HepG2 (cell line): ENCODE measurements around the gene NELFCD. TPM values are rescaled to one million over a fixed set of nuclear protein-coding genes. Genes with fewer than 3 reads are reported as not detected.

Source experiments
- ESRRA ChIP-seq: sonication (generic); formaldehyde crosslinking; IDR thresholded peaks from 2 replicates; pipeline ENCODE4 v1.5.1; 2020; ENCODE audit warnings: mild to moderate bottlenecking, low read depth, missing genetic modification reagents
- GTF2F1 ChIP-seq: fragments of 150-350 bp; IDR thresholded peaks from 2 replicates; pipeline ENCODE4 v1.6.1; 2014; ENCODE audit warnings: low read length
- MZF1 ChIP-seq: sonication (generic); formaldehyde crosslinking; IDR thresholded peaks from 2 replicates; pipeline ENCODE4 v1.8.1; 2023; ENCODE audit warnings: mild to moderate bottlenecking, missing genetic modification reagents, borderline replicate concordance
- NR2C2 ChIP-seq: sonication (generic); formaldehyde crosslinking; IDR thresholded peaks from 2 replicates; pipeline ENCODE4 v1.4.0; 2020; ENCODE audit warnings: missing genetic modification reagents, mild to moderate bottlenecking, moderate library complexity, borderline replicate concordance
- POLR2AphosphoS5 ChIP-seq: IDR thresholded peaks from 2 replicates; pipeline ENCODE4 v1.6.1; 2012; ENCODE audit warnings: low read depth, low read length
- SMARCC2 ChIP-seq: fragments of 450-650 bp; IDR thresholded peaks from 2 replicates; pipeline ENCODE4 v1.6.1; 2017; ENCODE audit warnings: antibody characterized with exemption, mild to moderate bottlenecking
- SOX13 ChIP-seq, 3 experiments: fragments of 450-650 bp in 1 of 3; sonication (generic) in 1 of 3; formaldehyde crosslinking in 1 of 3; IDR thresholded peaks in 2 of 3; conservative IDR thresholded peaks in 1 of 3; 2 replicates each; pipeline versions ENCODE4 v1.5.0 to v1.6.1; 2016 to 2020; ENCODE audit warnings: antibody characterized with exemption in 1 of 3, mild to moderate bottlenecking in 1 of 3, missing compliant biosample characterization in 1 of 3, missing genetic modification reagents in 1 of 3, moderate library complexity in 1 of 3
- SPEN ChIP-seq: sonication (generic); formaldehyde crosslinking; IDR thresholded peaks from 2 replicates; pipeline ENCODE4 v1.5.1; 2020; ENCODE audit warnings: low read depth, mild to moderate bottlenecking, missing genetic modification reagents
- TAF1 ChIP-seq: sonication (generic); formaldehyde crosslinking; IDR thresholded peaks from 2 replicates; pipeline ENCODE4 v1.4.0; 2020; ENCODE audit warnings: missing genetic modification reagents
- ZBTB38 ChIP-seq: sonication (generic); formaldehyde crosslinking; IDR thresholded peaks from 2 replicates; pipeline ENCODE4 v1.5.1; 2020; ENCODE audit warnings: mild to moderate bottlenecking, missing genetic modification reagents
- ZNF143 ChIP-seq: sonication (generic); formaldehyde crosslinking; IDR thresholded peaks from 2 replicates; pipeline ENCODE4 v1.4.0; 2020; ENCODE audit warnings: missing genetic modification reagents
- ZNF468 ChIP-seq: sonication (generic); formaldehyde crosslinking; IDR thresholded peaks from 2 replicates; pipeline ENCODE4 v1.8.0; 2022; ENCODE audit warnings: mild to moderate bottlenecking, moderate library complexity, missing genetic modification reagents
- ZNF577 ChIP-seq: sonication (generic); formaldehyde crosslinking; IDR thresholded peaks from 2 replicates; pipeline ENCODE4 v1.4.0; 2020; ENCODE audit warnings: mild to moderate bottlenecking, low read depth, missing genetic modification reagents, borderline replicate concordance
- ZNF720 ChIP-seq: sonication (generic); formaldehyde crosslinking; IDR thresholded peaks from 2 replicates; pipeline ENCODE4 v1.4.0; 2020; ENCODE audit warnings: missing genetic modification reagents
- ZNF724P ChIP-seq: sonication (generic); formaldehyde crosslinking; IDR thresholded peaks from 2 replicates; pipeline ENCODE4 v1.8.0; 2022; ENCODE audit warnings: missing genetic modification reagents, borderline replicate concordance
- ZNF790 ChIP-seq: sonication (generic); formaldehyde crosslinking; IDR thresholded peaks from 2 replicates; pipeline ENCODE4 v1.8.0; 2022; ENCODE audit warnings: missing genetic modification reagents, mild to moderate bottlenecking, borderline replicate concordance
- polyA plus RNA-seq, 8 experiments: library from polyadenylated mRNA; depleted of rRNA in 3 of 8; stranded (reverse) in 7 of 8; unstranded in 1 of 8; fragments of >200 nt; fragmentation: Illumina TruSeq in 4 of 8; extraction: Trizol in 4 of 8; gene quantifications; 2 replicates each; pipeline versions ENCODE4 v1.2.1 to v1.2.3, GENCODE V29; 2011 to 2016; ENCODE audit warnings: low read depth in 4 of 8, missing spikeins in 1 of 8, mixed read lengths in 1 of 8; ENCODE audit not compliant: insufficient read depth in 1 of 8
- total RNA-seq, 5 experiments: library from RNA; depleted of rRNA; stranded (reverse); fragments of >200 nt; fragmentation: Illumina TruSeq; extraction: Trizol; gene quantifications; 2 replicates each; pipeline ENCODE4 v1.2.3, GENCODE V29; 2016; ENCODE audit warnings: low read depth in 1 of 5
- TF ChIP-seq, protein P1 (sequence below): sonication (generic); formaldehyde crosslinking; IDR thresholded peaks from 2 replicates; pipeline ENCODE4 v1.9.0; 2021; ENCODE audit warnings: missing genetic modification reagents, borderline replicate concordance
- TF ChIP-seq, protein P2 (sequence below): sonication (generic); formaldehyde crosslinking; IDR thresholded peaks from 2 replicates; pipeline ENCODE4 v1.4.0; 2020; ENCODE audit warnings: missing genetic modification reagents
- TF ChIP-seq, protein P3 (sequence below): sonication (generic); formaldehyde crosslinking; IDR thresholded peaks from 2 replicates; pipeline ENCODE4 v1.9.0; 2021; ENCODE audit warnings: missing genetic modification reagents, mild to moderate bottlenecking, borderline replicate concordance
- TF ChIP-seq, protein P4 (sequence below): sonication (generic); formaldehyde crosslinking; IDR thresholded peaks from 2 replicates; pipeline ENCODE4 v1.5.1; 2020; ENCODE audit warnings: mild to moderate bottlenecking, moderate library complexity, missing genetic modification reagents
- TF ChIP-seq, protein P5 (sequence below): sonication (generic); formaldehyde crosslinking; IDR thresholded peaks from 2 replicates; pipeline ENCODE4 v1.8.0; 2022; ENCODE audit warnings: mild to moderate bottlenecking, missing genetic modification reagents; ENCODE audit not compliant: insufficient replicate concordance

The NELFCD gene
- total and polyA plus RNA-seq, 2 of the 13 experiments (the other 11 are each of a cell fraction or from before 2014, with no cell fraction given): 159 to 203 TPM

DNA sequence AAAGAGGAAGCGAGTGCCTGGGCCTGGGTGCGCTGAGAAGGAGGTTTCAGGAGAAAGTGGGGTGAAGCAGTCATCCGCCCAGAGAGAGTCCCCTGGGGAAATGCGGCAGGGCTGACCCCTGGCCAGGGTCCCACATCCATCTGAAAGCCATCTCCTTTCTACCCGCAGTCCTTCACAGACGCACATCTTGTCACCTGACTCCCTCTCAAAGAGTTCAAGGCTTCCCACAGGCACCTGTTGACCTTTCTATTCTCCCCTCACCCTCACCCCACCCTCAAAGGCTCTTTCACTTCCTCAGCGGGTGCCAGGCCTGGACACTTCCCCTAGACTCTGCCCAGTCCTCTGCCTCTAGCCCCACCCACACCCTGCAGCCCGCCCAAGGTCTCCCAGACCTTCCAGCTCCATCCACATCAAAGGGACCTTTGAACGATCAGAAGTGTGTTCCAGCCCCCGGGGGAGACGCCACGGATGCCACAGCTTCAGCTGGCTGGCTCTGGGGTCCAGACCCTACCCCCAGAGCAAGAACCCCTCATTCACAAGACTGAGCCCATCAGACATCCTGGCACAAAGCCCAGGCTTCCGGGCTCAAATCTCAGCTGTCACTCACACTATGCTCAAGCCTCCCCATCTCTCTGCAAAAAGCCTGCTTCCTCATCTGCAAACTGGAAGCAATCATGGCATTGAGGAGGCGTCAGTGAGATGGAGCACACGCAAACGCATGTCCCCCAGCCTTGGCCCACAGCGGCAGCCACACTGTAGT is 23.9 kb downstream of the NELFCD start (continued):
- no peak for TF ChIP-seq TAF1 (CRISPR knock-in tag)
- TF ChIP-seq, protein P1, sequence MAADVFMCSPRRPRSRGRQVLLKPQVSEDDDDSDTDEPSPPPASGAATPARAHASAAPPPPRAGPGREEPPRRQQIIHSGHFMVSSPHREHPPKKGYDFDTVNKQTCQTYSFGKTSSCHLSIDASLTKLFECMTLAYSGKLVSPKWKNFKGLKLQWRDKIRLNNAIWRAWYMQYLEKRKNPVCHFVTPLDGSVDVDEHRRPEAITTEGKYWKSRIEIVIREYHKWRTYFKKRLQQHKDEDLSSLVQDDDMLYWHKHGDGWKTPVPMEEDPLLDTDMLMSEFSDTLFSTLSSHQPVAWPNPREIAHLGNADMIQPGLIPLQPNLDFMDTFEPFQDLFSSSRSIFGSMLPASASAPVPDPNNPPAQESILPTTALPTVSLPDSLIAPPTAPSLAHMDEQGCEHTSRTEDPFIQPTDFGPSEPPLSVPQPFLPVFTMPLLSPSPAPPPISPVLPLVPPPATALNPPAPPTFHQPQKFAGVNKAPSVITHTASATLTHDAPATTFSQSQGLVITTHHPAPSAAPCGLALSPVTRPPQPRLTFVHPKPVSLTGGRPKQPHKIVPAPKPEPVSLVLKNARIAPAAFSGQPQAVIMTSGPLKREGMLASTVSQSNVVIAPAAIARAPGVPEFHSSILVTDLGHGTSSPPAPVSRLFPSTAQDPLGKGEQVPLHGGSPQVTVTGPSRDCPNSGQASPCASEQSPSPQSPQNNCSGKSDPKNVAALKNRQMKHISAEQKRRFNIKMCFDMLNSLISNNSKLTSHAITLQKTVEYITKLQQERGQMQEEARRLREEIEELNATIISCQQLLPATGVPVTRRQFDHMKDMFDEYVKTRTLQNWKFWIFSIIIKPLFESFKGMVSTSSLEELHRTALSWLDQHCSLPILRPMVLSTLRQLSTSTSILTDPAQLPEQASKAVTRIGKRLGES (CRISPR knock-in tag): no peak
- no peak for TF ChIP-seq GTF2F1
- TF ChIP-seq ZNF720 (CRISPR knock-in tag): no peak
- no peak for TF ChIP-seq ZNF724P
- no peak for TF ChIP-seq ZNF468 (CRISPR knock-in tag)
- TF ChIP-seq, protein P2, sequence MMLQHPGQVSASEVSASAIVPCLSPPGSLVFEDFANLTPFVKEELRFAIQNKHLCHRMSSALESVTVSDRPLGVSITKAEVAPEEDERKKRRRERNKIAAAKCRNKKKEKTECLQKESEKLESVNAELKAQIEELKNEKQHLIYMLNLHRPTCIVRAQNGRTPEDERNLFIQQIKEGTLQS (CRISPR knock-in tag): 0 out of 2 replicates have a peak, but pooled peaks have one; percentile 1
- TF ChIP-seq ZNF790: no peak
- no peak for TF ChIP-seq MZF1 (CRISPR knock-in tag)
- TF ChIP-seq ZBTB38: peak; percentile 49; the same call in 1 of the 2 replicates
- TF ChIP-seq, protein P3, sequence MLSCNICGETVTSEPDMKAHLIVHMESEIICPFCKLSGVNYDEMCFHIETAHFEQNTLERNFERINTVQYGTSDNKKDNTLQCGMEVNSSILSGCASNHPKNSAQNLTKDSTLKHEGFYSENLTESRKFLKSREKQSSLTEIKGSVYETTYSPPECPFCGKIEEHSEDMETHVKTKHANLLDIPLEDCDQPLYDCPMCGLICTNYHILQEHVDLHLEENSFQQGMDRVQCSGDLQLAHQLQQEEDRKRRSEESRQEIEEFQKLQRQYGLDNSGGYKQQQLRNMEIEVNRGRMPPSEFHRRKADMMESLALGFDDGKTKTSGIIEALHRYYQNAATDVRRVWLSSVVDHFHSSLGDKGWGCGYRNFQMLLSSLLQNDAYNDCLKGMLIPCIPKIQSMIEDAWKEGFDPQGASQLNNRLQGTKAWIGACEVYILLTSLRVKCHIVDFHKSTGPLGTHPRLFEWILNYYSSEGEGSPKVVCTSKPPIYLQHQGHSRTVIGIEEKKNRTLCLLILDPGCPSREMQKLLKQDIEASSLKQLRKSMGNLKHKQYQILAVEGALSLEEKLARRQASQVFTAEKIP (CRISPR knock-in tag): no peak
- TF ChIP-seq POLR2AphosphoS5: no peak
- TF ChIP-seq ZNF143 (CRISPR knock-in tag): no peak
- TF ChIP-seq, protein P4, sequence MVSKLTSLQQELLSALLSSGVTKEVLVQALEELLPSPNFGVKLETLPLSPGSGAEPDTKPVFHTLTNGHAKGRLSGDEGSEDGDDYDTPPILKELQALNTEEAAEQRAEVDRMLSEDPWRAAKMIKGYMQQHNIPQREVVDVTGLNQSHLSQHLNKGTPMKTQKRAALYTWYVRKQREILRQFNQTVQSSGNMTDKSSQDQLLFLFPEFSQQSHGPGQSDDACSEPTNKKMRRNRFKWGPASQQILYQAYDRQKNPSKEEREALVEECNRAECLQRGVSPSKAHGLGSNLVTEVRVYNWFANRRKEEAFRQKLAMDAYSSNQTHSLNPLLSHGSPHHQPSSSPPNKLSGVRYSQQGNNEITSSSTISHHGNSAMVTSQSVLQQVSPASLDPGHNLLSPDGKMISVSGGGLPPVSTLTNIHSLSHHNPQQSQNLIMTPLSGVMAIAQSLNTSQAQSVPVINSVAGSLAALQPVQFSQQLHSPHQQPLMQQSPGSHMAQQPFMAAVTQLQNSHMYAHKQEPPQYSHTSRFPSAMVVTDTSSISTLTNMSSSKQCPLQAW (CRISPR knock-in tag): peak; percentile 79
- TF ChIP-seq SOX13 (IDR thresholded peaks at IDR 0.05): no peak
- peak in 1 of 2 experiments; percentile 40; a peak in 1 of 4 replicates for TF ChIP-seq SOX13 (CRISPR knock-in tag; conservative IDR thresholded peaks at IDR 0.05 in 1 of 2, IDR thresholded peaks at IDR 0.05 in 1 of 2)
- TF ChIP-seq SMARCC2: no peak
- TF ChIP-seq, protein P5, sequence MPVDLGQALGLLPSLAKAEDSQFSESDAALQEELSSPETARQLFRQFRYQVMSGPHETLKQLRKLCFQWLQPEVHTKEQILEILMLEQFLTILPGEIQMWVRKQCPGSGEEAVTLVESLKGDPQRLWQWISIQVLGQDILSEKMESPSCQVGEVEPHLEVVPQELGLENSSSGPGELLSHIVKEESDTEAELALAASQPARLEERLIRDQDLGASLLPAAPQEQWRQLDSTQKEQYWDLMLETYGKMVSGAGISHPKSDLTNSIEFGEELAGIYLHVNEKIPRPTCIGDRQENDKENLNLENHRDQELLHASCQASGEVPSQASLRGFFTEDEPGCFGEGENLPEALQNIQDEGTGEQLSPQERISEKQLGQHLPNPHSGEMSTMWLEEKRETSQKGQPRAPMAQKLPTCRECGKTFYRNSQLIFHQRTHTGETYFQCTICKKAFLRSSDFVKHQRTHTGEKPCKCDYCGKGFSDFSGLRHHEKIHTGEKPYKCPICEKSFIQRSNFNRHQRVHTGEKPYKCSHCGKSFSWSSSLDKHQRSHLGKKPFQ: no peak
- no peak; the same call in 1 of the 2 replicates for TF ChIP-seq SPEN (CRISPR knock-in tag)
- no peak for TF ChIP-seq ESRRA (CRISPR knock-in tag)
- TF ChIP-seq ZNF577 (CRISPR knock-in tag): no peak
- TF ChIP-seq NR2C2 (CRISPR knock-in tag): no peak
